Thyroid gland (tissue), 4 donors: Measurements from ENCODE around the gene TCF7L2. TPM values are rescaled to one million over a fixed set of nuclear protein-coding genes. Genes with fewer than 3 reads are reported as not detected.
A peak's percentile ranks its signal among the peaks of the same experiment; 100 is the strongest.

Source experiments
- DNase-seq, 2 donors: peaks; one replicate each; pipeline ENCODE4 v3.0.0-alpha.2; 2019
- H3K27ac ChIP-seq, 3 donors: fragments of 200-600 bp; sonication (generic); 1 replicate in 2 of 3; 2 replicates in 1 of 3; pipeline ENCODE4 v1.5.1; 2016 to 2019; ENCODE audit warnings: mild to moderate bottlenecking in 1 of 3, moderate library complexity in 1 of 3
- H3K27me3 ChIP-seq: fragments of 200-600 bp; sonication (generic); one replicate; pipeline ENCODE4 v1.5.1; 2019
- H3K36me3 ChIP-seq, 2 donors: fragments of 200-600 bp; sonication (generic); one replicate each; pipeline ENCODE4 v1.5.1; 2016 to 2019
- H3K4me1 ChIP-seq, 2 donors: fragments of 200-600 bp; sonication (generic); one replicate each; pipeline ENCODE4 v1.5.1; 2017 to 2019
- H3K4me3 ChIP-seq, 3 donors: fragments of 200-600 bp; sonication (generic); replicated peaks in 1 of 3; 1 replicate in 2 of 3; 2 replicates in 1 of 3; pipeline ENCODE4 v1.5.1; 2016; ENCODE audit warnings: mild to moderate bottlenecking in 1 of 3
- H3K9me3 ChIP-seq: fragments of 200-600 bp; sonication (generic); one replicate; pipeline ENCODE4 v1.5.1; 2017
- POLR2A ChIP-seq, 2 donors: fragments of 450-650 bp; IDR thresholded peaks; one replicate each; pipeline ENCODE4 v1.6.1; 2017; ENCODE audit warnings: antibody characterized with exemption in 2 of 2, mild to moderate bottlenecking in 2 of 2, moderate library complexity in 1 of 2
- WGBS, 2 donors: methylation state at CpG; one replicate each; pipeline ENCODE4 v1.1.5; 2017; 5-methylcytosine and 5-hydroxymethylcytosine counted together
- intact Hi-C: fragments of 100-400 bp; cut with DNase I; formaldehyde crosslinking; loops from one replicate; pipeline ENCODE4 v1.15.1; 2023
- total RNA-seq, 4 donors: library from RNA; depleted of rRNA; stranded (reverse); fragments of >200 nt; gene quantifications; one replicate each; pipeline ENCODE4 v1.2.3, GENCODE V29; 2016
- TF ChIP-seq, protein P1 (sequence below), 6 experiments: fragments of 200-600 bp in 3 of 6; fragments of 450-650 bp in 3 of 6; sonication (generic) in 3 of 6; IDR thresholded peaks; one replicate each; pipeline ENCODE4 v1.5.1; 2016 to 2019; ENCODE audit warnings: antibody characterized with exemption in 6 of 6, mild to moderate bottlenecking in 2 of 6, inconsistent platforms in 1 of 6, moderate library complexity in 1 of 6

Gene TCF7L2
- total RNA-seq, 4 donors from 2014 or later, result 16.2 to 67.1 (median 25.3) TPM

DNA sequence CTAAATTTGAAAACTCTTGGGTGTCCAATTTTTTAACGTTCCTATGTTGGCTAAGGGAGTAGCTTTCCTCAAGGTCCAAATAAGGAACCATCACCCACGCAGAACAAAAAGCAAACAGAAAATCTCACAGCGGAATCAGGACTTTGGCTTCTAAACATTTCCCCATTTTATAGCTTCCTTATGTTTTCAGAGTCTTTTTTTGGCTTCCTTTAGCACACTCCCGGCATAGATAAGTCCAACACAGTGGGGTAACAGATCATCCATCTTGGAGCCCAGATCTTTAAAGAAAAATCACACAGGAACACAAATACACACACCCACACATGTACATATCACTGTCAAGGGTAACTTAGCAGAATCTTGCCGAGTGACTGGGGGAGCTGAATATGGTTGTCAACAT lies 4.2 kb upstream of the TCF7L2 start:
- H3K9me3 ChIP-seq, result no peaks in the 10 kb centered on the region
- no peaks in the 10 kb centered on the region for H3K27me3 ChIP-seq
- 70 to 84% methylated on average over 5 of the region's 5 CpGs for WGBS, 2 donors
- no peak overlapping the region for H3K27ac ChIP-seq
- intact Hi-C loops, result loop anchor here (10.0 kb wide), 2 partner anchors 131 to 179 kb away; no protein-coding TSS in a partner anchor
- H3K4me3 ChIP-seq, result no peak overlapping the region
- H3K4me1 ChIP-seq, result peaks cover 0 to 11% of the 10 kb centered on the region in 2 donors
- no peaks in the 10 kb centered on the region for H3K36me3 ChIP-seq
- DNase-seq, result no peak
- no peak for TF ChIP-seq POLR2A (IDR thresholded peaks at IDR 0.05)
- TF ChIP-seq, protein P1, sequence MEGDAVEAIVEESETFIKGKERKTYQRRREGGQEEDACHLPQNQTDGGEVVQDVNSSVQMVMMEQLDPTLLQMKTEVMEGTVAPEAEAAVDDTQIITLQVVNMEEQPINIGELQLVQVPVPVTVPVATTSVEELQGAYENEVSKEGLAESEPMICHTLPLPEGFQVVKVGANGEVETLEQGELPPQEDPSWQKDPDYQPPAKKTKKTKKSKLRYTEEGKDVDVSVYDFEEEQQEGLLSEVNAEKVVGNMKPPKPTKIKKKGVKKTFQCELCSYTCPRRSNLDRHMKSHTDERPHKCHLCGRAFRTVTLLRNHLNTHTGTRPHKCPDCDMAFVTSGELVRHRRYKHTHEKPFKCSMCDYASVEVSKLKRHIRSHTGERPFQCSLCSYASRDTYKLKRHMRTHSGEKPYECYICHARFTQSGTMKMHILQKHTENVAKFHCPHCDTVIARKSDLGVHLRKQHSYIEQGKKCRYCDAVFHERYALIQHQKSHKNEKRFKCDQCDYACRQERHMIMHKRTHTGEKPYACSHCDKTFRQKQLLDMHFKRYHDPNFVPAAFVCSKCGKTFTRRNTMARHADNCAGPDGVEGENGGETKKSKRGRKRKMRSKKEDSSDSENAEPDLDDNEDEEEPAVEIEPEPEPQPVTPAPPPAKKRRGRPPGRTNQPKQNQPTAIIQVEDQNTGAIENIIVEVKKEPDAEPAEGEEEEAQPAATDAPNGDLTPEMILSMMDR (IDR thresholded peaks at IDR 0.05), result no peak

DNA sequence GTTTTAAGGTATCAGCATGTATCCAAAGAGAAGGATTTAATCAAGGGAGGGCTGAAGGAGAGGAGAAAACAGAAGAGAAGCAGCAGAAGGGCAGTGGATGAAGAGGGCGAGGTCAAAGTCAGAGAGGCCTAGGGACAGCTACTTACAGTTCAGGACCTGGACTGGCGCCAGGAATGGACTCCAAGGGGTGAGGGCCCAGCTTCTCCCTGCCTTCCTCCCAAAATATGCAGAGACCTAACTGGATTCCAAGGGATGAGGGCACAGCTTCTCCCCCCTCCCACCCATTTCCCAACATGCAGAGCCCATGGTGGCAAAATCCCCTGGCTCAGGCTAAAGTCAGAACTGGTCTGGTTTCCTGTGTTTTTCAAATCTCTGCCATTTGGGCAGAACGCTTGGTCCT lies 3.4 kb upstream of the TCF7L2 start:
- intact Hi-C loops, result loop anchor here (10.0 kb wide), 2 partner anchors 132 to 178 kb away; no protein-coding TSS in a partner anchor
- no peaks in the 10 kb centered on the region for H3K27me3 ChIP-seq
- WGBS, 2 donors, result 87 to 88% methylated on average over 3 of the region's 3 CpGs
- no peaks in the 10 kb centered on the region for H3K36me3 ChIP-seq
- no peak for TF ChIP-seq POLR2A (IDR thresholded peaks at IDR 0.05)
- TF ChIP-seq, protein P1 (IDR thresholded peaks at IDR 0.05), result no peak
- no peak overlapping the region for H3K27ac ChIP-seq
- H3K9me3 ChIP-seq, result no peaks in the 10 kb centered on the region
- peaks cover 0 to 11% of the 10 kb centered on the region in 2 donors for H3K4me1 ChIP-seq
- H3K4me3 ChIP-seq, result no peak overlapping the region
- DNase-seq, result no peak

DNA sequence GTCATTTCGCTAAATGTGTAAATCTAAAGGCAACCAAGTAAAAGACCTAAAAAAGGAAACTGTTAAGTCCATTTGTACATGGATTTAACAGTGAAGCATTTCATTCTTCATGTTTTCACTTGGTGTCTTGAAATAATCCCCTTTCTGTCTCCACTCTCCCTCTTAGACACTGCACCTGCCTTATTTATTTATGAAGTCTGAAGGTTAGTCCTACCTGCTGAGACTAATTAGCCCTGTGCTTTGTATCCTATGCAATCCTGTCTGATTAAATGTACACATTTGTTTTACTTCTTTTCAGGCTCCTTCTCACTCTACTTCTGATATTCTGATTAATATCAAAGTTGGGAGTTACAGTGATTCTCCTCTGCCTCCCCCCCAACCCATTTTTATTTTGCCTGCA lies 1.9 kb upstream of the TCF7L2 start:
- H3K4me3 ChIP-seq, result no peak overlapping the region
- H3K27me3 ChIP-seq, result no peaks in the 10 kb centered on the region
- H3K9me3 ChIP-seq, result no peaks in the 10 kb centered on the region
- H3K27ac ChIP-seq, result peak overlapping the region in 1 of 3 donors; percentile 73
- H3K36me3 ChIP-seq, result no peaks in the 10 kb centered on the region
- intact Hi-C loops, result loop anchor here (10.0 kb wide), 2 partner anchors 133 to 177 kb away; no protein-coding TSS in a partner anchor
- peaks cover 0 to 11% of the 10 kb centered on the region in 2 donors for H3K4me1 ChIP-seq
- 93 to 100% methylated on average over 1 of the region's 1 CpG for WGBS, 2 donors
- TF ChIP-seq POLR2A (IDR thresholded peaks at IDR 0.05), result no peak
- TF ChIP-seq, protein P1 (IDR thresholded peaks at IDR 0.05), result no peak
- DNase-seq, result no peak

- peak overlapping the region; percentile 73 to 76 (median 75) for H3K27ac ChIP-seq
- peak overlapping the region in 2 of 3 donors; percentile 31 to 70 for H3K4me3 ChIP-seq
- no peaks in the 10 kb centered on the region for H3K27me3 ChIP-seq
- H3K9me3 ChIP-seq, result no peaks in the 10 kb centered on the region
- no peak for TF ChIP-seq POLR2A (IDR thresholded peaks at IDR 0.05)
- TF ChIP-seq, protein P1 (IDR thresholded peaks at IDR 0.05), result no peak
- intact Hi-C loops, result loop anchor here (10.0 kb wide), 2 partner anchors 134 to 176 kb away; no protein-coding TSS in a partner anchor
- 23 to 31% methylated on average over 9 of the region's 9 CpGs for WGBS, 2 donors
- DNase-seq, result no peak
- no peaks in the 10 kb centered on the region for H3K36me3 ChIP-seq
- peaks cover 8 to 20% of the 10 kb centered on the region in 2 donors for H3K4me1 ChIP-seq
These were observed 764 bp upstream of the TCF7L2 start for GRCh38 chr10:112949143-112949823.

DNA sequence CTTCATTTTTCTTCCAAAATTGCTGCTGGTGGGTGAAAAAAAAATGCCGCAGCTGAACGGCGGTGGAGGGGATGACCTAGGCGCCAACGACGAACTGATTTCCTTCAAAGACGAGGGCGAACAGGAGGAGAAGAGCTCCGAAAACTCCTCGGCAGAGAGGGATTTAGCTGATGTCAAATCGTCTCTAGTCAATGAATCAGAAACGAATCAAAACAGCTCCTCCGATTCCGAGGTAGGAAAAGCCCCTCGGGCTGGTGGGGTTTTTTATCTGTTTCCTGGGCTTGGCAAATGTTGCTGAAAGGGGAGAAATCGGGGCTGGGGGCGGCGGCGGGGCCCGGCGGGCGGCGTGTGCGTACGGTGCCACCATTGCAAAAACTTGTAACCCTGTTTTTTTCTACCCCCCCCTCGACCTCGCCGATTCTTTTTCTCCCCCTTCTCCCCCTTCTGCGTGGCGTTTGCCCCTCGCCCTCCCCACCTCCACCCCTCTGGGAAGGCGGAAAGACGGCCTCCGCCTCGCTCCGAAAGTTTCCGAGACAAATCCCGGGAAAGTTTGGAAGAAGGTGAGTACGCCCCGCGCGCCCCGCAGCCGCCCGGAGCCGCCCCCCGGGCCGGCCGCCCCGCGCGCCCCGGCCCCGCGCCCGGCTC lies 789 bp downstream of the TCF7L2 start:
- peaks cover 22 to 32% of the 10 kb centered on the region in 2 donors for H3K4me1 ChIP-seq
- H3K27ac ChIP-seq, result peak overlapping the region; percentile 88 to 98 (median 96)
- TF ChIP-seq, protein P1 (IDR thresholded peaks at IDR 0.05), result no peak
- TF ChIP-seq POLR2A (IDR thresholded peaks at IDR 0.05), result no peak
- no peaks in the 10 kb centered on the region for H3K9me3 ChIP-seq
- H3K4me3 ChIP-seq, result peak overlapping the region; percentile 3 to 83 (median 70)
- no peaks in the 10 kb centered on the region for H3K27me3 ChIP-seq
- WGBS, 2 donors, result 0% methylated on average over 34 to 42 of the region's 56 CpGs
- intact Hi-C loops, result loop anchor here (10.0 kb wide), 1 partner anchor 114 kb away; no protein-coding TSS in a partner anchor
- H3K36me3 ChIP-seq, result no peaks in the 10 kb centered on the region
- peak; percentile 23 to 32 for DNase-seq
